ENCODE results near the gene PXDN.

The PXDN gene

DNA sequence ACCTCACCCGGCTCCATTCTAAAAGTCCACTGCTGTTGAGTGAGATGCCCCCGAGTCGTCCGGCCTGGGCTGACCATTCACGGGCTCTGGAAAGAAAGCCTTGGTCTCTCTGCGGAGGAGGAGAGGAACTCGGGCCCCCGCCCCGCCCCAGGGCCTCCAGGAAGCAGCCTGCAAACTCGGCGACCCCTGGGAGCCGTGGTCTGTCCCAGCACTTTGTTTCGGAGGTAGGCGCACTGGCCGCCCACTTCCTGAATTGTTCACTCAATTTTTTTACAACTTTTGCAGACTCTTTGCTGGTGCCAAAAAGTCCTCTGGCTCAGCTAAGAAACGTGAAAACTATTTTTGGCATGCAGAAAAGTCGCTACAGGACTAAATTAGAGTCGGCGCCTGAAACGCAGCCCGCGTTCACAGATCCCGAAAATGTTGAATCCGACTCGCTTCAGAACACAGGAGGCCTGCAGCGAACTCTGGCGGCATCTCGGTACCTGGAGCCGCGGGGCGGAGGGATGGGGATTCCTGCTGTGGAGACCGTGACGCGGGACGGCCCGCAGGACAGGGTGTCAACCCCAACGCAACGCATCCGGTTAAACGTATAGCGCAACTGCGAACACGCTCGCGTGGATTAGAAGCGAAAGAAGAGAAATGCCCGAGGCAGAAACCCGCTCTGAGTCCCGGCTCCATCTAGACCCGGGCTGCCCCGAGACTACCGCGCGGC, 1.5 kb downstream of the PXDN start:
- peak; percentile 15 for DNase-seq (ENCODE audit: low read depth)
- H3K4me3 ChIP-seq (ENCODE audit: low read depth, low read length): peak overlapping the region; percentile 46
- TF ChIP-seq, protein P1, sequence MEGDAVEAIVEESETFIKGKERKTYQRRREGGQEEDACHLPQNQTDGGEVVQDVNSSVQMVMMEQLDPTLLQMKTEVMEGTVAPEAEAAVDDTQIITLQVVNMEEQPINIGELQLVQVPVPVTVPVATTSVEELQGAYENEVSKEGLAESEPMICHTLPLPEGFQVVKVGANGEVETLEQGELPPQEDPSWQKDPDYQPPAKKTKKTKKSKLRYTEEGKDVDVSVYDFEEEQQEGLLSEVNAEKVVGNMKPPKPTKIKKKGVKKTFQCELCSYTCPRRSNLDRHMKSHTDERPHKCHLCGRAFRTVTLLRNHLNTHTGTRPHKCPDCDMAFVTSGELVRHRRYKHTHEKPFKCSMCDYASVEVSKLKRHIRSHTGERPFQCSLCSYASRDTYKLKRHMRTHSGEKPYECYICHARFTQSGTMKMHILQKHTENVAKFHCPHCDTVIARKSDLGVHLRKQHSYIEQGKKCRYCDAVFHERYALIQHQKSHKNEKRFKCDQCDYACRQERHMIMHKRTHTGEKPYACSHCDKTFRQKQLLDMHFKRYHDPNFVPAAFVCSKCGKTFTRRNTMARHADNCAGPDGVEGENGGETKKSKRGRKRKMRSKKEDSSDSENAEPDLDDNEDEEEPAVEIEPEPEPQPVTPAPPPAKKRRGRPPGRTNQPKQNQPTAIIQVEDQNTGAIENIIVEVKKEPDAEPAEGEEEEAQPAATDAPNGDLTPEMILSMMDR (IDR thresholded peaks at IDR 0.05; ENCODE audit: control insufficient read depth, extremely low read depth, insufficient read depth): peak; percentile 43

DNA sequence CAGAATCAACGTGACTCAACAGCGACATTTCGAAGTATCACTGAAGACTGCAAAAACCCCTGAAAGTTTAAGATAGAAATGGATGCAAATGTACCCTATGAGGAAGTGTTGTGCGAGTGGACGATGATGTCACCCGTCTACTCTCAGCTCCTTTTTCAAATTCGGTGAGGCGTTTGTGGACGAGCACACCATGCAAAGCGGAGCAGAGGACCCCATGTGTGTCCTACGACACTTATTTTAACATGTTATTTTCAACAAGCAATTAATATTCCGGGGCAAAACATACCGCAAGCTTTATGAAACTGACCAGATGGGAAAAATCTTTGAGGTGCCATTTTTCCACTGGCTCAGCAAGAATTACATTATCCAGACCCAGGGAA, 2.0 kb downstream of the PXDN start:
- DNase-seq (ENCODE audit: low read depth): no peak
- H3K4me3 ChIP-seq (ENCODE audit: low read depth, low read length): no peak overlapping the region
- TF ChIP-seq, protein P1 (IDR thresholded peaks at IDR 0.05; ENCODE audit: control insufficient read depth, extremely low read depth, insufficient read depth): no peak

DNA sequence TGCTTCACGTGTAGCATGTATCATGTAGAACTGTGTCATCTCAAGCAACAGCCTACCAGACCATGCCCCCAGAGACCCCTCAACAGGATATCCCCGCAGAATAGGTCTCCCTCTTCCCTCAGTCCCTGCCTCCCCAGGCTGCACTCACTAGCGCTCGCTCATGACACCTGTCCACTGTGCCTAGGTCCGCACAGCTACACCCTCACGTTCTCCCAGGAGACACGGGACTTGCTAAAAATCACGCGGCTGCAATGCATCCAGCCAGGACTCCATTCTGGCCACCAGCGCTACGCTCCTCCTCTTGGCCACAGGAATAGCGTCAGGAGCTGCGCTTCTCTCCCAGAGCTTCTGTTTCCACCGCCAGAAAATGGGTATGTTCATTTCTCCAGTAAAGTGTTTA, 2.5 kb downstream of the PXDN start:
- no peak overlapping the region for H3K4me3 ChIP-seq (ENCODE audit: low read depth, low read length)
- TF ChIP-seq, protein P1 (IDR thresholded peaks at IDR 0.05; ENCODE audit: control insufficient read depth, extremely low read depth, insufficient read depth): no peak

DNA sequence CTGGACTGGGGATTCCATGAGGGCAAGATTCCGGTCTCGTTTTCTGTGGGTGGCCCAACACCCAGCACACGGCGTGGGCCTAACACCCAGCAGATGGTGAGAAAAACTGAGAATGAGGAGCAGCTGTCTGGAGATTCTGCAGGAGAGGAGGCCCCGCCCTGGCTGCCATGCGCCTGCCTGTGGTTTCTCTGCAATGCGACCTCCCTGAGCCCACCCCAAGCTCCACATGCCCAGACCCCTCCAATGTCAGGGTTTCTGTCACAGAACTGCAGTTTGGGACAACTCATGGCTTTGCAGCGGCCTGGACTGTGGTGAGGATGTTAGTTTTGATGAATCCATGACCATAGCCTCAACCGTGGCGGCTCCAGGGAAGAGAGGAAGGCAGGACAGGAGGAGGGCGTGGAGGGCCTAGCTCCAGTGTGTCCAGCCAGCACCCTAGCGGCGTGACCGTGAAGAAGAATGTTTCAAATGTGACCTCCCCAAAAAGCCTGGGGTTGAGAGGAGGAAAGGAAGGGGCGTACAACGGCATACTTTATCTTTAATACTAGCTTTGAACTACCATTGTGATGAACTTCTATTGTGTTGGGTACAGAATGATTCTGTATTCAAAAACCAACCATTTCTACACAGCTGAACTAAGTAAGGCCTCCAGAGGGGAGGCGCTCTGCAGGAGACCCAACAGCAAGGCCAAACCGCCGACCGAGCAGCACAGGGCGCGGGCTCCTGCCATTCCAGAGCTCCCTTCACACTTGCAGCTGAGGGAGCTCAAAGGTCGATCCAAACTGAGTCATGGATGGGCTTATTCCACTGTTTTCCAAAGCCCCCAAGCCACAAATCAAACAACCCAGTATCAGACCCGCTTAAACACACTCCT, 3.4 kb downstream of the PXDN start:
- no peak for DNase-seq (ENCODE audit: low read depth)
- no peak overlapping the region for H3K4me3 ChIP-seq (ENCODE audit: low read depth, low read length)
- TF ChIP-seq, protein P1 (IDR thresholded peaks at IDR 0.05; ENCODE audit: control insufficient read depth, extremely low read depth, insufficient read depth): no peak

More for the DNA sequence above, 2.5 kb downstream of the PXDN start:
- no peak for DNase-seq (ENCODE audit: low read depth)

DNA sequence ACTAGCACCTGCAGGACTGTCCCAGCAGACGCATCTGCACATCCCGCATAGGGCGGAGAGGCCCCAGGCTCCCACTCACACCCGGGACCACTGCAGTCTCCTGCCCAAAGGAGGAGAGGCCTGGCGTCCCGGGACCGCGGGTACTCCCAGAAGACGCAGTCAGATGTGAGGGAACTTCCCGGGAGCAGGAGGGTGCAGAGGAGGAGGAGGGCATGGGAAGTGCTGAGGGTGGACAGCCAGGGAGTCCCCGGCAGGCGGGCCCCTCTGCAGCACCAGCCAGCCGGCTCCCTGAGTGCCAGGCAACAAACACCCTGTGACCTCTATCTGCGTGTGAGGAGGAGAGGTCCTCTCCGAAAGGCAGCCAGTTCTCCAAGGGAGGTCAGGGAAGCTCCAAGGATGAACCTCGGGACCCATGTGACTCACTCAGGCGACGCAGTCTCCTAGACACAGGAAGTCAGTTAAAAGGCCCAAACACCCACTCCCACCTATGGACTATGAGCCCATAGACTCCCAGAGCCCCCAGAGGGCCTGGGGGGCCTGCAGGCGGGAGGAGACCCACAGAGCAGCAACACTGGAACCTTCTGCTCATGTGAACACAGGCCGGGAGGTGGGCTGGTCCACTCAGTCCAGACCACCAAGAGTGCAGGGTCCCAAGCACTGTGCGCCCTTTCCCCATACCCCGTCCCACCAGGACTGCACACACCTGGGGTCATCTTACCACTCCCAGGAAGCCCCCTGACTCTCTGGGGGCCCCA, 4.2 kb downstream of the PXDN start:
- no peak for DNase-seq (ENCODE audit: low read depth)
- no peak overlapping the region for H3K4me3 ChIP-seq (ENCODE audit: low read depth, low read length)
- TF ChIP-seq, protein P1 (IDR thresholded peaks at IDR 0.05; ENCODE audit: control insufficient read depth, extremely low read depth, insufficient read depth): no peak

DNA sequence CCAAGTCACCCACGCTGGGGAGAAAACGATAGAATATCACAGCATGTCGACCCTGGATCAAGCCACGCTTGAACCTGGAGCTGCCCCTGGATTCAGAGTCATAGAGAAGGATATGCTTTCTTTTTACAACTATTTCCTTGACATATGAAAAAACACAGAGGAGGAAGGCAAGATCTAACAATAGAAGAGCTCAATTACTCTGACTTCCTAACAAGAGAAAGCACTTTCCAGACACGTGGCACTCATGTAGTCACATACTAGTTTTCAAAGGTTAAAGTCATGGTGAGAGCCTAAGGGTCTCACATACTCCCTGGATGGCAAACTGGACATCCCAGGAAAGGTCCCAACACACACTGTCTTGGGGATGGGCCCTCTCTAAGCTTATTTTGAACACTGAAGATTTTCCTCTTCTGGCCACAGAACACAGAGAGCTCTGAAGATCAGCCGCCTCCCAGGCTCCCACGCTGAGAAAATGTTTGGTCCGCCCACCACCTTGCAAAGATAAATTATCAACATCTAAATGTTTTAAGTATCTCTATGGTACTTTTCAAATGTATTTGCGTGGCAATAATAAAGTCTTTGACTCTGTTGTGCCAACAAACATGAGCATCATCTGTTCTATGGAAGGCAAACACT, 4.9 kb downstream of the PXDN start:
- TF ChIP-seq, protein P1 (IDR thresholded peaks at IDR 0.05; ENCODE audit: control insufficient read depth, extremely low read depth, insufficient read depth): no peak
- H3K4me3 ChIP-seq (ENCODE audit: low read depth, low read length): no peak overlapping the region
- DNase-seq (ENCODE audit: low read depth): no peak
